Panc1 (cell line): ENCODE data around the gene ACTR3. TPM values are rescaled to one million over a fixed set of nuclear protein-coding genes. Genes with fewer than 3 reads are reported as not detected.

Source experiments
- ATAC-seq: fragments of 200-7000 bp; cut with Tn5 transposase; 2 replicates; pipeline ENCODE4 v1.9.1; 2020; ENCODE audit warnings: mild to moderate bottlenecking, moderate library complexity
- BruUV-seq: library from RNA; stranded (reverse); fragments of 400-500 nt; replicated peaks from 2 replicates; lab custom pipeline; 2021; lab: Mats Ljungman, UMichigan
- CTCF ChIA-PET: fragments of 300-600 bp; sonication (Branson Sonifier 250); formaldehyde crosslinking; loops from one replicate; lab custom pipeline; 2022; ENCODE audit warnings: antibody characterized with exemption; lab: Charles Lee
- POLR2A ChIA-PET: fragments of 300-600 bp; sonication (Branson Sonifier 250); formaldehyde crosslinking; loops from one replicate; lab custom pipeline; 2022; ENCODE audit warnings: antibody characterized with exemption; lab: Charles Lee
- DNase-seq: peaks from one replicate; pipeline ENCODE4 v3.0.0-alpha.2; 2010; ENCODE audit warnings: low read depth, low spot score
- H3K27ac ChIP-seq: 2 replicates; pipeline ENCODE4 v1.5.1; 2011; ENCODE audit warnings: mild to moderate bottlenecking, low read length, inconsistent platforms
- H3K27me3 ChIP-seq: fragments of 200-500 bp; sonication (Bioruptor generic); 2 replicates; pipeline ENCODE4 v1.6.0; 2014; ENCODE audit warnings: low read length, inconsistent platforms; ENCODE audit not compliant: control insufficient read depth, insufficient read depth
- H3K36me3 ChIP-seq: fragments of 200-500 bp; sonication (Bioruptor generic); 2 replicates; pipeline ENCODE4 v1.5.1; 2014; ENCODE audit warnings: inconsistent platforms, mild to moderate bottlenecking, low read length, moderate library complexity; ENCODE audit not compliant: control insufficient read depth, insufficient read depth
- H3K4me1 ChIP-seq: 2 replicates; pipeline ENCODE4 v1.5.1; 2011; ENCODE audit warnings: inconsistent platforms, mild to moderate bottlenecking, low read length, moderate library complexity; ENCODE audit not compliant: control insufficient read depth, insufficient read depth
- H3K4me3 ChIP-seq, 2 experiments: 2 replicates each; pipeline ENCODE4 v1.5.1; 2011 to 2012; ENCODE audit warnings: low read depth in 2 of 2, low read length in 2 of 2, mild to moderate bottlenecking in 2 of 2, inconsistent platforms in 1 of 2, moderate library complexity in 1 of 2
- H3K9me3 ChIP-seq: fragments of 200-500 bp; sonication (Bioruptor generic); 2 replicates; pipeline ENCODE4 v1.5.1; 2014; ENCODE audit warnings: low read depth, mild to moderate bottlenecking, inconsistent platforms, low read length, moderate library complexity; ENCODE audit not compliant: control insufficient read depth, insufficient read depth
- CTCF ChIP-seq: fragments of 450-650 bp; IDR thresholded peaks from 2 replicates; pipeline ENCODE4 v1.5.1; 2017; ENCODE audit warnings: mild to moderate bottlenecking
- POLR2AphosphoS5 ChIP-seq: IDR thresholded peaks from 2 replicates; pipeline ENCODE4 v1.6.1; 2012; ENCODE audit warnings: mild to moderate bottlenecking, low read depth, low read length, moderate library complexity
- SIN3A ChIP-seq: IDR thresholded peaks from 2 replicates; pipeline ENCODE4 v1.6.1; 2012; ENCODE audit warnings: low read depth, mild to moderate bottlenecking, low read length, moderate library complexity, borderline replicate concordance; ENCODE audit not compliant: insufficient read depth
- TCF7L2 ChIP-seq: IDR thresholded peaks from 2 replicates; pipeline ENCODE4 v1.6.1; 2011; ENCODE audit warnings: mild to moderate bottlenecking, low read depth, low read length, inconsistent platforms
- in situ Hi-C: cut with HindIII; loops from 2 replicates; pipeline ENCODE4 v1.10.0; 2016; ENCODE audit warnings: low sequenced_read_pairs, low pct_unique_long_range_greater_than_20kb
- intact Hi-C: fragments of 100-400 bp; cut with micrococcal nuclease; formaldehyde crosslinking; loops from one replicate; pipeline ENCODE4 v1.10.0; 2022; ENCODE audit not compliant: unreplicated experiment
- total RNA-seq: library from RNA; stranded (reverse); gene quantifications from one replicate; pipeline ENCODE4 v1.2.1, GENCODE V29; 2021; ENCODE audit not compliant: unreplicated experiment
- TF ChIP-seq, protein P1 (sequence below), 2 experiments: IDR thresholded peaks; 2 replicates each; pipeline ENCODE4 v1.6.1; 2011 to 2012; ENCODE audit warnings: low read depth in 2 of 2, control low read depth in 1 of 2, low read length in 1 of 2, mild to moderate bottlenecking in 1 of 2, moderate library complexity in 1 of 2; ENCODE audit not compliant: insufficient read depth in 1 of 2

ACTR3 gene
- total RNA-seq, 1 experiment from 2014 or later: 347 TPM

DNA sequence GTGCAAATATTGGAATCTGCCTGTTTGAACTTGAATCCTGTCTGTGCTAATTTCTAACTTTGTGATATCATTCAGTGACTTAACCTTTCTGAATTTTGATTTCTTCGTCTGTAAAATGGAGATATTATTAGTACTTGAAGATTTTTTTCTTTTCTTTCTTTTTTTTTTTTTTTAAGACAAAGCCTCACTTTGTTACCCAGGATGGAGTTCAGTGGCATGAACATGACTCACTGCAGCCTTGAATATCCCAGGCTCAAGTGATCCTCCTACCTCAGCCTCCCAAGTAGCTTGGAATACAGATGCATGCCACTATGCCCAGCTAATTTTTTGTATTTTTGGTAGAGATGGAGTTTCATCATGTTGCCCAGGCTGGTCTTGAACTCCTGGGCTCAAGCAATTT is 28.3 kb downstream of the ACTR3 start:
- ChIA-PET CTCF (interaction anchor here (0.7 kb wide), 1 partner anchor 10 kb away, joined by 10 read pairs; no protein-coding TSS in a partner anchor), POLR2A (no interaction called here)
- Histone ChIP-seq H3K27me3 (no peaks in the 10 kb centered on the region), H3K27ac (no peak overlapping the region), H3K4me3 (no peak overlapping the region), H3K4me1 (no peaks in the 10 kb centered on the region), H3K36me3 (peaks cover 25% of the 10 kb centered on the region), H3K9me3 (no peaks in the 10 kb centered on the region)
- ATAC-seq (no peak), DNase-seq (no peak)
- BruUV-seq: no TSS peak
- in situ Hi-C loops: no loop called here
- TF ChIP-seq TCF7L2: no peak
- TF ChIP-seq POLR2AphosphoS5: no peak
- no peak for TF ChIP-seq SIN3A
- TF ChIP-seq CTCF: no peak
- TF ChIP-seq, protein P1, sequence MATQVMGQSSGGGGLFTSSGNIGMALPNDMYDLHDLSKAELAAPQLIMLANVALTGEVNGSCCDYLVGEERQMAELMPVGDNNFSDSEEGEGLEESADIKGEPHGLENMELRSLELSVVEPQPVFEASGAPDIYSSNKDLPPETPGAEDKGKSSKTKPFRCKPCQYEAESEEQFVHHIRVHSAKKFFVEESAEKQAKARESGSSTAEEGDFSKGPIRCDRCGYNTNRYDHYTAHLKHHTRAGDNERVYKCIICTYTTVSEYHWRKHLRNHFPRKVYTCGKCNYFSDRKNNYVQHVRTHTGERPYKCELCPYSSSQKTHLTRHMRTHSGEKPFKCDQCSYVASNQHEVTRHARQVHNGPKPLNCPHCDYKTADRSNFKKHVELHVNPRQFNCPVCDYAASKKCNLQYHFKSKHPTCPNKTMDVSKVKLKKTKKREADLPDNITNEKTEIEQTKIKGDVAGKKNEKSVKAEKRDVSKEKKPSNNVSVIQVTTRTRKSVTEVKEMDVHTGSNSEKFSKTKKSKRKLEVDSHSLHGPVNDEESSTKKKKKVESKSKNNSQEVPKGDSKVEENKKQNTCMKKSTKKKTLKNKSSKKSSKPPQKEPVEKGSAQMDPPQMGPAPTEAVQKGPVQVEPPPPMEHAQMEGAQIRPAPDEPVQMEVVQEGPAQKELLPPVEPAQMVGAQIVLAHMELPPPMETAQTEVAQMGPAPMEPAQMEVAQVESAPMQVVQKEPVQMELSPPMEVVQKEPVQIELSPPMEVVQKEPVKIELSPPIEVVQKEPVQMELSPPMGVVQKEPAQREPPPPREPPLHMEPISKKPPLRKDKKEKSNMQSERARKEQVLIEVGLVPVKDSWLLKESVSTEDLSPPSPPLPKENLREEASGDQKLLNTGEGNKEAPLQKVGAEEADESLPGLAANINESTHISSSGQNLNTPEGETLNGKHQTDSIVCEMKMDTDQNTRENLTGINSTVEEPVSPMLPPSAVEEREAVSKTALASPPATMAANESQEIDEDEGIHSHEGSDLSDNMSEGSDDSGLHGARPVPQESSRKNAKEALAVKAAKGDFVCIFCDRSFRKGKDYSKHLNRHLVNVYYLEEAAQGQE (IDR thresholded peaks at IDR 0.05; ENCODE audit: insufficient read depth in 1 of 2, low read depth in 2 of 2, low read length in 1 of 2): no peak
- intact Hi-C loops: no loop called here

- no peak for ATAC-seq
- TF ChIP-seq CTCF: no peak
- TF ChIP-seq, protein P1 (IDR thresholded peaks at IDR 0.05; ENCODE audit: insufficient read depth in 1 of 2, low read depth in 2 of 2, low read length in 1 of 2): no peak
- TF ChIP-seq SIN3A: no peak
- no peak for TF ChIP-seq TCF7L2
- TF ChIP-seq POLR2AphosphoS5: no peak
- Histone ChIP-seq H3K4me1 (no peaks in the 10 kb centered on the region), H3K4me3 (no peak overlapping the region), H3K36me3 (peaks cover 24% of the 10 kb centered on the region), H3K27me3 (no peaks in the 10 kb centered on the region), H3K9me3 (no peaks in the 10 kb centered on the region), H3K27ac (no peak overlapping the region)
- intact Hi-C loops (no loop called here), in situ Hi-C loops (no loop called here)
- no peak for DNase-seq
- no TSS peak for BruUV-seq
- ChIA-PET POLR2A (no interaction called here), CTCF (no interaction called here)
Measured at GRCh38 chr2:113920996-113921395, 31.1 kb downstream of the ACTR3 start.
